ENCODE measurements around the gene USP28. TPM values are rescaled to one million over a fixed set of nuclear protein-coding genes. Genes with fewer than 3 reads are reported as not detected.
"Not testable (repeated sequence)": the region's sequence is repeated elsewhere in the genome, so short reads cannot be mapped to it uniquely, and the experiment has no call there.

The USP28 gene
- polyA plus RNA-seq, 3 donors, result 39.5 to 46.9 (median 40.8) TPM

GRCh38 chr11:113840932-113841664 lies 34.3 kb downstream of the USP28 start:
- no peak for DNase-seq

GRCh38 chr11:113839842-113840241 lies 35.5 kb downstream of the USP28 start:
- DNase-seq, result no peak

DNA sequence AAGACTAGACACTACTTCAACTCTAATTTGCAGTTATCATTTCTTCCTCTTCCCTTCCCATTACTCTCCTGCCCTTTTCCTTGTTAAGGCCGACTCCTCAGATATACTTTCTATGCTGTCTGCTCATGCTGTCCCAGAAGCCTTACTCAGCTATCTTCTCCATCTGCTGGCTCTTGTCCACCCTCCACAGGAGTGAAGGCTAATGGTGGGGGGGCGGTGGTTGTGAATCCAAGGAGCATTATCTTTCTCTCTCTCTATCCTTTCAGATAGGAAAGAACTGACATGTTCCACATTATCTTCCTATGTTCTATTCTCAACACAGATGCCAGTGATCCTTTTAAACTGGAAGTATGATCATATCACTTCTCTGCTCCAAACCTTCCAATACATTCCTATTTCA lies 37.4 kb downstream of the USP28 start:
- no peak for DNase-seq

- DNase-seq, result no peak
Measured at GRCh38 chr11:113835306-113835705, 40.1 kb downstream of the USP28 start.

GRCh38 chr11:113833151-113833550 lies 42.2 kb downstream of the USP28 start:
- no peak for DNase-seq

DNA sequence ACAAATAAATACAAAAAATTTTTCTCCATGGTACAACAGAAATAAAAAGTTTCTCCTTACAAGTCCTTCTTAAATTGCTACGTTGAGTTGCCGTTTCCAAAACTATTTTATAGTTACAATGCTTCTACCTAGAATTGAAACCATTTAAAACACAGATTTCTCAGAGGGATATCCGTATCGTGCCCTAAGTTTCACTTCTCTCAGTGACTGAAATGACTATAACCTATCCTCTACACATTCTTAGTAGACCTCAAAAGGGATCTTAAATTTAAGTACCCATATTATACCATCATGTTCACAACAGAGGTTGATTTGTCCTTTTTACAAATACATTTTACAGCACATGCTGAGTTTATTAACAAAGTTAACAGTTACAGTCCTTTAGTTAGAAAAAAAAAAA lies 44.1 kb downstream of the USP28 start:
- DNase-seq, result no peak

DNA sequence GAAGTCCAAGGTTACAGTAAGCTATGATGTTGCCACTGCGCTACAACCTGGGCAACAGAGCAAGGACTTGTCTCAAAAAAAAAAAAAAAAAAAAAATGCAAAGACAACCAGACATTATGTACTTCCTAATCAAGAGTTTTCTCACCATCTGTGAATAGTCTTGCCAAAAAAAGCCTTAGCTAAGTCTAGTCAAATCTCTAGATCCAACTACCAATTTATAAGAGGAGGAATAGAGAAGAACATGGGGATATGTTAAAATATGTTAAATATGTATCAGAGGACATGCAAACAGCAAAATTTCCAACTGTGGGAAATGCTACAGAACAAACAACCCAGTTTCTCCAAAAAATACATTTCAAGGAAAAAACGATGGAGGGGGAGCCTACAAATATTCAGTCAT lies 45.6 kb downstream of the USP28 start:
- no peak for DNase-seq

GRCh38 chr11:113828191-113828590 lies 47.2 kb downstream of the USP28 start:
- DNase-seq, result no peak

DNA sequence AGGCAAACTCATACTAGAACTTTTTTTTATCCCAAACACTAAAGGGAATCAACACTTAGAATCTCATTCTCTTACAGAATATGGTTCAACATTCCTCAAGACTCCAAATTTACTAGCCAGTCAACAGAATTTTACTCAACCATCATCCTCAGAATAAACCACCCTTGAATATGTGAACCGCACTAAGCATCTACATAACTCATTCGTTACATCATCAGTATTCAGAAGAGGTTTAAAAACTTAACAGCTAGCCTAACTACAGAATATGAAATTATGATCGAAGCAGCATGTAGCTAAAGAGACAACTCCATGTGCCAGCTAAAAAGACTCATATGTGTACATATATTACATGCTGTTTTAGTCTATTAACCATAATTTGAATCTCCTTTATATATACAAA lies 47.9 kb downstream of the USP28 start:
- no peak for DNase-seq

- DNase-seq, result no peak
Measured at GRCh38 chr11:113818426-113818825, 56.9 kb downstream of the USP28 start.

GRCh38 chr11:113817626-113818025 lies 57.7 kb downstream of the USP28 start:
- no peak for DNase-seq

DNA sequence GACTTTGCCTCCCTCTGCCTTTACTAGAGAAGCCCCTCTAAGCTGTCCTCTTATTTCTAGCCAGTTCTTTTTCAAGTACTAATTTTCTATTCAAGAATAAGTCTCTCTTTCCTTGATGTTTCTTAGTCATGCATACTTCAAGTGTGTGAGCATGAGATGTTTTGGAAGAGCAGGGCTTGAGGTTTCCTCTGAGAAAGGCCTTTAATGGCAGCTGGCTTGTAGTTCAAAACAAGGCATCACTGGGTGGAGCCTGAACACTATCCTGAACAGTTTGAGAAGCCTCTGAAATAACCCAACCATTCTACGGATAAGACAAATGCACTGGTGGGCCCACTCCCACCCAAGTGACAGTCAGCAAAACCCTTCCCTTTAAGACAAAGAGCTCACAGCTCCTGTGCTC lies 58.2 kb downstream of the USP28 start:
- DNase-seq, result no peak

DNA sequence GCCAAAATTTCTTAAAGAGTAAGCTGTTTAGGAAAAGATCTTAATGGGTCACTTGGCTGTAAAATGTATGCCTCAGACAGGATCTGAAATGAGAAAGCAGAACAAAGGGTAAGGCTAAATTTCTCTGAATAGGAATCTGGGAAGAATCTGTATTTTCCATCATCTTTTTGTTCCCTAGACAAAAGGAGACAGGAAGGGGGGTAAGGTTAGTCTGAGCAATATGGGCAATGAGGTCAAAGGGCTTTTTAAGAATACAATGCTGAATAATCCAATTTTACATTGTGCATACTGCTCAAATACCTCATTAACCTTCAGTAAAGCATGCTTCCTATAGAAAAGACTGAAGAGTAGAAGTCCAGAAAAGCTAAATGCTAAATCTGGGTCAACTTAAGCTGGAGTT lies 61.2 kb downstream of the USP28 start:
- no peak for DNase-seq

DNA sequence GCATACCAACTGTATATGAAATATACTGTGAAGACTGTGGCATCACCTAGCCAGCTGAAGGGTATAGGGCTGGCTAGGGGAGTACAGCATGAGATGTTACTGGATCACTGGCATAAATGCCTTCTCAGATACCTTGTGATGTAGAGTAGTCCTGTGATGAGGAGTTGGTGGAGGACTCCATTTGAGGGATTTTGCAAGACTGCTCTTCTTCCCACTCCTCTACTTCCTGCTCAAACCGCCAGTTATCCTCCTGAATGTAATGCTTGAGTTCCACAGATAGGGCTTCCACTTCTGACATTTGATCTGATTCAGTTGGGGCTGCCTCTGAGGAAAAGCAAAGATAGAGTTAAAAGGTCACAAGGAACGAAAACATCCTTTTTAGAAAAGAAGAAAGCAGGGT lies 66.4 kb downstream of the USP28 start:
- no peak for DNase-seq

- DNase-seq, result no peak
Measured at GRCh38 chr11:113806406-113806805, 69.0 kb downstream of the USP28 start.

- DNase-seq, result no peak
Measured at GRCh38 chr11:113805640-113806039, 69.7 kb downstream of the USP28 start.

DNA sequence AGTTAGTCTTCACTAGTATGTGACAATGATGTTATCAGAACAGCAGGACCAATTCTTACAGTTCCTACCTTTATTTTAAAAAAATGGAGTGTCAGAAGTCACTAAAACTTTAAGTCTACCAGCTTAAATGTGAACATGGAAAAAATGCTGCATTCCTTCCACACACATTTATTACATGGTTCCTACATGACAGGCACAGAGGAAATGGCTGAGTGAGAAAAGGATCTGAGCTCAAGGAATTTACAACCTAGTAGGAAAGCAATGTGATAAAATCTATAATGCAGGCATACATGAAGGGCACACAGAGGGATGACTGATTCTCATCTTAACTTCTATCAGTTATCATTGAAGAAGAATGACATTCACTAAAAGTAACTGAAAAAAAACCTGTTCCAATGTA lies 72.8 kb downstream of the USP28 start:
- no peak for DNase-seq

DNA sequence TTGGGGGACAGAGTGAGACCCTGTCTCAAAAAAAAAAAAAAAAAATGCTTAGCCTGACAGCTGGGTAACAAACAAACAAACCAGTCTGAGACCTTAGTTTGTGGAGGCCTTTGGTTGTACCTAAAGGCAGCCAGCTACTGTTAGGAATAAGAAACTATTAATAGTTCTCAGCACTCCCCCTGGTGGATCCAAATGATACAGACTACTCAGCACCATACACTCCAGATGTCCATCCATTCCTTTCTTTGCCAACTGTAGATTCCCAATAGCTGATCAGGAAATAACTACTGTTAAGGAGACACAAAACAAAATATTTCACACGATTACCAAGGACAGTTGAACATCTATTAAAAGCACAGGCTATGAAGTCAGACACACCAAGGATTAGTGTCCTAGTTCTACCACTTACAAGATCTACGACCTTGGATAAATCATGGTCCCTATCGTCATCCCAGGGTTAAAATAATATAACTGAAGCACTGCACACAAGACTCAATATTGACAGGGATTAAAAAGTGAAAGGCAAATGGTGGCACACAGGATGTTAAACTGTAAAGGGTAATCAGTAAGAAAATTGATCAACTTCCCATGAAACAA lies 78.6 kb downstream of the USP28 start:
- peak; percentile 29 for DNase-seq

GRCh38 chr11:113789675-113790320 lies 85.6 kb downstream of the USP28 start:
- no peak for DNase-seq

DNA sequence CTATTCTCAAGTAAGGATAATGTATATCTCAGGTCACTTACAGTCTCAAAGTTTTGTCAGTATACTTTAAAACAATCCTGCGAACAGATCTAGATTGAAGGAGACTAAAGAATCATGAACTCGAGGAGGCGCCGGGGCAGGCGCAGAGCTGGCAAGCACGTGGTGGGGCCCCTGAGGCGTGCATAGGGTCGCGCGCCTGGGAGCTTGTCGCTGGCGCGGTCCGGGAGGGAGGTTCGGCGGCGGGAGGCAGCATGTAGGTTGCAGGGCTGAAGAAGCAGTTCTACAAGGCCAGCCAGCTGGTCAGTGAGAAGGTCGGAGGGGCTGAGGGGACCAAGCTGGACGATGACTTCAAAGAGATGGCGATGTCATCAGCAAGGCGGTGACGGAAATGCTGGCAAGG lies 86.4 kb downstream of the USP28 start:
- not testable (repeated sequence) for DNase-seq

DNA sequence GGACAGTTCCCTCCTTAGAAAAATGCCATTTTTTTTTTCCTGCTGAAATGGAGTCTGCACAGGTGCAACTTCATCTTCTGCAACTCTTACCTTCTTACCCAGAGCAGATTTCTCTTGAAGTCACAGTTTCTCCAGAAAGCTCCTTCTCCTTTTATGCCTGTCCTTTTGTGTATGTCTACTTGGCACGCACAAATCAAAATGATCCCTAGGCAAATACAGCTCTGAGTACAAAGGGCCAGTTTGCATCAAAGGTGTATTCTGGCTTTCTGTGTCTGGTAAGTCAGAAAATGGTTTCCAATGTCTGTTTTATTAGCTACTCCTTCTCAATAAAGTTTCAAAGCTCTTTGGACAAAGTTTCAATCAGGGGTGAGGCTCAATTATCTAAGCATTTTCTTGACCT lies 93.2 kb downstream of the USP28 start:
- no peak for DNase-seq

- DNase-seq, result no peak
Measured at GRCh38 chr11:113781682-113782081, 93.7 kb downstream of the USP28 start.

- no peak for DNase-seq
Measured at GRCh38 chr11:113779496-113779895, 95.9 kb downstream of the USP28 start, which contains the start of gene CLDN25. Gene CLDN25, plus strand, starts transcription at chr11:113779796. Its CDS starts 0 bp downstream, at chr11:113779796.

Measured in renal pelvis (tissue), 4 donors.